Ectodermal cell (in vitro differentiated cells): Measurements from ENCODE around the gene RBPJ.
"Not testable (repeated sequence)": the region's sequence is repeated elsewhere in the genome, so short reads cannot be mapped to it uniquely, and the experiment has no call there.

Experiments
- H3K27ac ChIP-seq: 2 replicates; pipeline ENCODE4 v1.7.0; 2013; ENCODE audit warnings: mild to moderate bottlenecking, low read depth, low read length; ENCODE audit not compliant: insufficient read depth, poor library complexity, severe bottlenecking
- H3K27me3 ChIP-seq: 2 replicates; pipeline ENCODE4 v1.7.0; 2013; ENCODE audit warnings: mild to moderate bottlenecking, low read length; ENCODE audit not compliant: insufficient read depth, control insufficient read depth, poor library complexity, severe bottlenecking
- H3K36me3 ChIP-seq: one replicate; pipeline ENCODE4 v1.7.0; 2013; ENCODE audit warnings: low read length; ENCODE audit not compliant: control insufficient read depth, insufficient read depth
- H3K4me1 ChIP-seq: one replicate; pipeline ENCODE4 v1.7.0; 2013; ENCODE audit warnings: low read length; ENCODE audit not compliant: control insufficient read depth, insufficient read depth
- H3K4me3 ChIP-seq: 2 replicates; pipeline ENCODE4 v1.7.0; 2013; ENCODE audit warnings: low read depth, low read length, control low read depth; ENCODE audit not compliant: insufficient read depth
- H3K9me3 ChIP-seq: 2 replicates; pipeline ENCODE4 v1.7.0; 2013; ENCODE audit warnings: mild to moderate bottlenecking, low read length, moderate library complexity; ENCODE audit not compliant: control insufficient read depth
- WGBS, 2 experiments: methylation state at CpG; one replicate each; pipeline ENCODE4 v1.1.7; 2013; ENCODE audit warnings: missing lambda C conversion rate in 2 of 2; 5-methylcytosine and 5-hydroxymethylcytosine counted together

The RBPJ gene

GRCh38 chr4:26355392-26356052 is 34.7 kb downstream of the RBPJ start:
- no peak overlapping the region for H3K27ac ChIP-seq
- H3K9me3 ChIP-seq, result no peaks in the 10 kb centered on the region
- H3K36me3 ChIP-seq, result no peaks in the 10 kb centered on the region
- H3K27me3 ChIP-seq, result no peaks in the 10 kb centered on the region
- WGBS, 2 experiments, result 92 to 95% methylated on average over 1 of the region's 1 CpG
- no peaks in the 10 kb centered on the region for H3K4me1 ChIP-seq
- no peak overlapping the region for H3K4me3 ChIP-seq

GRCh38 chr4:26356081-26356501 is 35.3 kb downstream of the RBPJ start:
- Histone ChIP-seq H3K27ac (no peak overlapping the region), H3K36me3 (no peaks in the 10 kb centered on the region), H3K27me3 (no peaks in the 10 kb centered on the region), H3K9me3 (no peaks in the 10 kb centered on the region), H3K4me3 (no peak overlapping the region), H3K4me1 (no peaks in the 10 kb centered on the region)
- 96% methylated on average over 1 to 2 of the region's 2 CpGs for WGBS, 2 experiments

- not testable (repeated sequence) for H3K27ac ChIP-seq, H3K4me1 ChIP-seq, H3K4me3 ChIP-seq, H3K36me3 ChIP-seq, H3K9me3 ChIP-seq, H3K27me3 ChIP-seq
- WGBS, 2 experiments, result 89 to 91% methylated on average over 32 of the region's 32 CpGs
These were observed 38.7 kb downstream of the RBPJ start for GRCh38 chr4:26359521-26359920.

- Histone ChIP-seq H3K36me3 (no peaks in the 10 kb centered on the region), H3K9me3 (no peaks in the 10 kb centered on the region), H3K27me3 (no peaks in the 10 kb centered on the region), H3K27ac (no peak overlapping the region), H3K4me3 (no peak overlapping the region), H3K4me1 (no peaks in the 10 kb centered on the region)
- 88 to 97% methylated on average over 4 of the region's 4 CpGs for WGBS, 2 experiments
These were observed 39.5 kb downstream of the RBPJ start for GRCh38 chr4:26360273-26360672.

- H3K36me3 ChIP-seq, result no peaks in the 10 kb centered on the region
- no peak overlapping the region for H3K4me3 ChIP-seq
- 59 to 66% methylated on average over 4 to 5 of the region's 5 CpGs for WGBS, 2 experiments
- no peak overlapping the region for H3K27ac ChIP-seq
- no peaks in the 10 kb centered on the region for H3K9me3 ChIP-seq
- no peaks in the 10 kb centered on the region for H3K27me3 ChIP-seq
- no peaks in the 10 kb centered on the region for H3K4me1 ChIP-seq
These were observed 40.0 kb downstream of the RBPJ start for GRCh38 chr4:26360864-26361263.

- WGBS, 2 experiments, result 100% methylated on average over 1 of the region's 2 CpGs
- no peaks in the 10 kb centered on the region for H3K9me3 ChIP-seq
- H3K4me3 ChIP-seq, result no peak overlapping the region
These were observed 40.5 kb downstream of the RBPJ start for GRCh38 chr4:26361297-26361696.

GRCh38 chr4:26362745-26363439 is 42.1 kb downstream of the RBPJ start:
- Histone ChIP-seq H3K4me1 (no peaks in the 10 kb centered on the region), H3K4me3 (no peak overlapping the region), H3K27me3 (no peaks in the 10 kb centered on the region), H3K9me3 (no peaks in the 10 kb centered on the region), H3K27ac (no peak overlapping the region), H3K36me3 (no peaks in the 10 kb centered on the region)
- WGBS, 2 experiments, result 91 to 93% methylated on average over 9 of the region's 9 CpGs

More at GRCh38 chr4:26361297-26361696, 40.5 kb downstream of the RBPJ start:
- Histone ChIP-seq H3K27me3 (no peaks in the 10 kb centered on the region), H3K36me3 (no peaks in the 10 kb centered on the region), H3K4me1 (no peaks in the 10 kb centered on the region), H3K27ac (no peak overlapping the region)

- H3K36me3 ChIP-seq, result no peaks in the 10 kb centered on the region
- WGBS, 2 experiments, result 100% methylated on average over 1 of the region's 1 CpG; no CpG with 5 or more reads in 1 of the 2 experiments
- H3K27me3 ChIP-seq, result no peaks in the 10 kb centered on the region
- H3K4me1 ChIP-seq, result peaks cover 14% of the 10 kb centered on the region
- no peak overlapping the region for H3K27ac ChIP-seq
- H3K9me3 ChIP-seq, result no peaks in the 10 kb centered on the region
- no peak overlapping the region for H3K4me3 ChIP-seq
These were observed 44.8 kb downstream of the RBPJ start for GRCh38 chr4:26365537-26366150.

- H3K9me3 ChIP-seq, result no peaks in the 10 kb centered on the region
- no peaks in the 10 kb centered on the region for H3K36me3 ChIP-seq
- H3K4me1 ChIP-seq, result peaks cover 14% of the 10 kb centered on the region
- no peak overlapping the region for H3K4me3 ChIP-seq
- WGBS, 2 experiments, result 86% methylated on average over 1 of the region's 1 CpG; no CpG with 5 or more reads in 1 of the 2 experiments
- no peaks in the 10 kb centered on the region for H3K27me3 ChIP-seq
- H3K27ac ChIP-seq, result no peak overlapping the region
These were observed 47.0 kb downstream of the RBPJ start for GRCh38 chr4:26367811-26368210.

- H3K4me1 ChIP-seq, result peaks cover 14% of the 10 kb centered on the region
- no peaks in the 10 kb centered on the region for H3K36me3 ChIP-seq
- no peaks in the 10 kb centered on the region for H3K27me3 ChIP-seq
- H3K9me3 ChIP-seq, result no peaks in the 10 kb centered on the region
- no peak overlapping the region for H3K27ac ChIP-seq
- no peak overlapping the region for H3K4me3 ChIP-seq
These were observed 47.9 kb downstream of the RBPJ start for GRCh38 chr4:26368685-26369084.
